HCT116 (cell line): ENCODE data around the gene ALX3. TPM values are rescaled to one million over a fixed set of nuclear protein-coding genes. Genes with fewer than 3 reads are reported as not detected.

ENCODE experiments used
- ATAC-seq: fragments of 200-7000 bp; cut with Tn5 transposase; 2 replicates; pipeline ENCODE4 v1.9.1; 2020; ENCODE audit warnings: mild to moderate bottlenecking, moderate library complexity
- BruUV-seq: library from RNA; stranded (reverse); fragments of 400-500 nt; replicated peaks from 2 replicates; lab custom pipeline; 2021; lab: Mats Ljungman, UMichigan
- CTCF ChIA-PET: fragments of 300-600 bp; sonication (Branson Sonifier 250); formaldehyde crosslinking; loops from one replicate; lab custom pipeline; 2021; ENCODE audit warnings: antibody characterized with exemption; lab: Charles Lee
- POLR2A ChIA-PET: fragments of 300-600, 350-600 bp; sonication (Branson Sonifier 250); formaldehyde crosslinking; loops from one replicate; lab custom pipeline; 2021; ENCODE audit warnings: antibody characterized with exemption; lab: Charles Lee
- RAD21 ChIA-PET, 2 experiments: fragments of 300-600 bp; sonication (Branson Sonifier 250); formaldehyde crosslinking; loops; one replicate each; lab custom pipeline; 2023; ENCODE audit warnings: low total read pairs in 2 of 2; ENCODE audit not compliant: uncharacterized antibody in 2 of 2, unreplicated experiment in 2 of 2, low non-redundant PET in 1 of 2; lab: Charles Lee
- DNase-seq: peaks from one replicate; pipeline ENCODE4 v3.0.0-alpha.2; 2010; ENCODE audit warnings: low read depth, low spot score
- H2AFZ ChIP-seq: fragments of 200-600 bp; shearing (Covaris generic), sonication (generic); 2 replicates; pipeline ENCODE4 v1.6.1; 2017; ENCODE audit warnings: low read depth, mixed run types, mixed read lengths, antibody characterized with exemption, low read length; ENCODE audit not compliant: poor library complexity, severe bottlenecking
- H3K27ac ChIP-seq: 2 replicates; pipeline ENCODE4 v1.5.1; 2012; ENCODE audit warnings: low read depth, low read length
- H3K27me3 ChIP-seq: fragments of 200-600 bp; sonication (generic); 2 replicates; pipeline ENCODE4 v1.6.1; 2016; ENCODE audit warnings: mixed run types, low read length, mixed read lengths; ENCODE audit not compliant: insufficient read depth
- H3K36me3 ChIP-seq, 2 experiments: fragments of 200-500 bp in 1 of 2; fragments of 200-600 bp in 1 of 2; sonication (Bioruptor generic) in 1 of 2; sonication (generic) in 1 of 2; 2 replicates each; pipeline versions ENCODE4 v1.5.1 to v1.6.1; 2014 to 2016; ENCODE audit warnings: low read length in 2 of 2, inconsistent platforms in 1 of 2, mixed read lengths in 1 of 2, mixed run types in 1 of 2; ENCODE audit not compliant: insufficient read depth in 2 of 2, control insufficient read depth in 1 of 2
- H3K4me1 ChIP-seq, 2 experiments: fragments of 200-600 bp in 1 of 2; sonication (generic) in 1 of 2; 2 replicates each; pipeline versions ENCODE4 v1.5.1 to v1.6.1; 2012 to 2017; ENCODE audit warnings: low read length in 2 of 2, inconsistent platforms in 1 of 2, mild to moderate bottlenecking in 1 of 2, mixed read lengths in 1 of 2, mixed run types in 1 of 2, moderate library complexity in 1 of 2; ENCODE audit not compliant: insufficient read depth in 2 of 2, control insufficient read depth in 1 of 2
- H3K4me2 ChIP-seq: fragments of 200-600 bp; sonication (generic); 2 replicates; pipeline ENCODE4 v1.6.1; 2017; ENCODE audit warnings: mixed run types, low read length, mixed read lengths
- H3K4me3 ChIP-seq, 2 experiments: fragments of 200-600 bp in 1 of 2; sonication (generic) in 1 of 2; replicated peaks in 1 of 2; 2 replicates each; pipeline ENCODE4 v1.5.1; 2011 to 2016; ENCODE audit warnings: low read length in 2 of 2, control low read depth in 1 of 2, low read depth in 1 of 2, mild to moderate bottlenecking in 1 of 2, mixed read lengths in 1 of 2, mixed run types in 1 of 2
- H3K79me2 ChIP-seq: fragments of 200-600 bp; sonication (generic); 2 replicates; pipeline ENCODE4 v1.6.1; 2017; ENCODE audit warnings: mild to moderate bottlenecking, mixed run types, low read length, moderate library complexity, mixed read lengths; ENCODE audit not compliant: insufficient read depth
- H3K9ac ChIP-seq: fragments of 200-600 bp; sonication (generic); 2 replicates; pipeline ENCODE4 v1.6.1; 2016; ENCODE audit warnings: low read length, mixed read lengths
- H3K9me2 ChIP-seq: fragments of 200-600 bp; sonication (generic), shearing (Covaris generic); 2 replicates; pipeline ENCODE4 v1.6.1; 2017; ENCODE audit warnings: mixed run types, mild to moderate bottlenecking, moderate library complexity; ENCODE audit not compliant: insufficient read depth
- H3K9me3 ChIP-seq, 2 experiments: fragments of 200-500 bp in 1 of 2; fragments of 200-600 bp in 1 of 2; sonication (Bioruptor generic) in 1 of 2; sonication (generic) in 1 of 2; 2 replicates each; pipeline ENCODE4 v1.6.1; 2014 to 2017; ENCODE audit warnings: low read length in 2 of 2, mixed read lengths in 2 of 2, inconsistent platforms in 1 of 2, low read depth in 1 of 2, mild to moderate bottlenecking in 1 of 2, mixed run types in 1 of 2, moderate library complexity in 1 of 2; ENCODE audit not compliant: control insufficient read depth in 1 of 2, insufficient read depth in 1 of 2
- H4K20me1 ChIP-seq: fragments of 200-600 bp; sonication (generic), shearing (Covaris generic); 2 replicates; pipeline ENCODE4 v1.6.1; 2017; ENCODE audit warnings: mixed run types, mild to moderate bottlenecking, moderate library complexity; ENCODE audit not compliant: insufficient read depth
- CBX3 ChIP-seq: IDR thresholded peaks from 2 replicates; pipeline ENCODE4 v1.6.1; 2012; ENCODE audit warnings: low read depth
- CEBPB ChIP-seq: IDR thresholded peaks from 2 replicates; pipeline ENCODE4 v1.6.1; 2012; ENCODE audit warnings: low read depth
- EGR1 ChIP-seq: IDR thresholded peaks from 2 replicates; pipeline ENCODE4 v1.6.1; 2012; ENCODE audit warnings: low read depth
- ELF1 ChIP-seq: IDR thresholded peaks from 2 replicates; pipeline ENCODE4 v1.6.1; 2012; ENCODE audit warnings: low read depth, borderline replicate concordance
- EZH2 ChIP-seq: fragments of 200-600 bp; sonication (generic); IDR thresholded peaks from 2 replicates; pipeline ENCODE4 v1.6.1; 2017; ENCODE audit warnings: antibody characterized with exemption, mixed run types
- EZH2phosphoT487 ChIP-seq: fragments of 200-600 bp; IDR thresholded peaks from 2 replicates; pipeline ENCODE4 v1.6.1; 2018; ENCODE audit warnings: antibody characterized with exemption, borderline replicate concordance
- JUND ChIP-seq: IDR thresholded peaks from 2 replicates; pipeline ENCODE4 v1.6.1; 2012
- MAX ChIP-seq: IDR thresholded peaks from 2 replicates; pipeline ENCODE4 v1.6.1; 2012
- POLR2A ChIP-seq: IDR thresholded peaks from 2 replicates; pipeline ENCODE4 v1.7.0; 2011; ENCODE audit warnings: borderline replicate concordance; ENCODE audit not compliant: insufficient read depth, insufficient read length; ENCODE audit errors: extremely low read depth
- POLR2AphosphoS5 ChIP-seq: IDR thresholded peaks from 2 replicates; pipeline ENCODE4 v1.6.1; 2011; ENCODE audit warnings: mild to moderate bottlenecking, low read depth, low read length, moderate library complexity
- RAD21 ChIP-seq: IDR thresholded peaks from 2 replicates; pipeline ENCODE4 v1.6.1; 2012; ENCODE audit warnings: low read depth, mild to moderate bottlenecking
- SIN3A ChIP-seq: IDR thresholded peaks from 2 replicates; pipeline ENCODE4 v1.6.1; 2012; ENCODE audit warnings: low read depth
- SP1 ChIP-seq: IDR thresholded peaks from 2 replicates; pipeline ENCODE4 v1.6.1; 2012; ENCODE audit warnings: low read depth
- TCF7L2 ChIP-seq: IDR thresholded peaks from 2 replicates; pipeline ENCODE4 v1.7.0; 2011; ENCODE audit warnings: borderline replicate concordance, inconsistent platforms; ENCODE audit not compliant: insufficient read depth, insufficient read length; ENCODE audit errors: extremely low read depth
- YY1 ChIP-seq: IDR thresholded peaks from 2 replicates; pipeline ENCODE4 v1.6.1; 2011; ENCODE audit warnings: low read length, low read depth, moderate library complexity, mild to moderate bottlenecking; ENCODE audit not compliant: insufficient replicate concordance; ENCODE audit errors: extremely low read depth
- ZBTB33 ChIP-seq: IDR thresholded peaks from 2 replicates; pipeline ENCODE4 v1.6.1; 2011; ENCODE audit warnings: mild to moderate bottlenecking, low read length, moderate library complexity; ENCODE audit not compliant: insufficient replicate concordance; ENCODE audit errors: extremely low read depth
- ZFX ChIP-seq: fragments of 450-650 bp; IDR thresholded peaks from 2 replicates; pipeline ENCODE4 v1.6.1; 2017
- ZNF274 ChIP-seq: fragments of 200-500 bp; sonication (Bioruptor generic); IDR thresholded peaks from 2 replicates; pipeline ENCODE4 v1.6.1; 2014; ENCODE audit warnings: mild to moderate bottlenecking, low read depth, low read length, inconsistent platforms
- intact Hi-C: fragments of 100-400 bp; cut with micrococcal nuclease; formaldehyde crosslinking; loops from 2 replicates; pipeline ENCODE4 v1.10.0; 2022
- total RNA-seq: library from RNA; stranded (reverse); gene quantifications from one replicate; pipeline ENCODE4 v1.2.1, GENCODE V29; 2021; ENCODE audit not compliant: unreplicated experiment
- TF ChIP-seq, protein P1 (sequence below): IDR thresholded peaks from 2 replicates; pipeline ENCODE4 v1.6.1; 2012

Gene ALX3
- total RNA-seq, 1 experiment from 2014 or later: not detected

GRCh38 chr1:110119843-110120242 is 49.4 kb upstream of the ALX3 start:
- no peak for TF ChIP-seq ZFX
- TF ChIP-seq ELF1: no peak
- TF ChIP-seq RAD21: no peak
- TF ChIP-seq, all 23 proteins: peak for 0
- no peak overlapping the region for H3K4me3 ChIP-seq
- no peaks in the 10 kb centered on the region for H4K20me1 ChIP-seq
- H3K27me3 ChIP-seq: no peaks in the 10 kb centered on the region; the same call in 1 of the 2 replicates
- H3K4me1 ChIP-seq: peaks cover 0 to 11% of the 10 kb centered on the region in 2 experiments; a peak in 2 of 4 replicates
- no peaks in the 10 kb centered on the region for H3K36me3 ChIP-seq
- ATAC-seq: no peak
- RAD21 ChIA-PET: no interaction called here
- H2AFZ ChIP-seq: no peak overlapping the region
- peaks cover 5 to 10% of the 10 kb centered on the region in 2 experiments; a peak in 2 of 4 replicates for H3K9me3 ChIP-seq
- BruUV-seq: no TSS peak
- POLR2A ChIA-PET: no interaction called here
- intact Hi-C loops: no loop called here
- H3K4me2 ChIP-seq: no peak overlapping the region
- H3K27ac ChIP-seq: no peak overlapping the region
- CTCF ChIA-PET: interaction anchor here (0.9 kb wide), 1 partner anchor 32 kb away, joined by 3 read pairs; no protein-coding TSS in a partner anchor
- no peak overlapping the region for H3K9ac ChIP-seq
- no peaks in the 10 kb centered on the region for H3K9me2 ChIP-seq
- DNase-seq: no peak
- H3K79me2 ChIP-seq: no peaks in the 10 kb centered on the region

DNA sequence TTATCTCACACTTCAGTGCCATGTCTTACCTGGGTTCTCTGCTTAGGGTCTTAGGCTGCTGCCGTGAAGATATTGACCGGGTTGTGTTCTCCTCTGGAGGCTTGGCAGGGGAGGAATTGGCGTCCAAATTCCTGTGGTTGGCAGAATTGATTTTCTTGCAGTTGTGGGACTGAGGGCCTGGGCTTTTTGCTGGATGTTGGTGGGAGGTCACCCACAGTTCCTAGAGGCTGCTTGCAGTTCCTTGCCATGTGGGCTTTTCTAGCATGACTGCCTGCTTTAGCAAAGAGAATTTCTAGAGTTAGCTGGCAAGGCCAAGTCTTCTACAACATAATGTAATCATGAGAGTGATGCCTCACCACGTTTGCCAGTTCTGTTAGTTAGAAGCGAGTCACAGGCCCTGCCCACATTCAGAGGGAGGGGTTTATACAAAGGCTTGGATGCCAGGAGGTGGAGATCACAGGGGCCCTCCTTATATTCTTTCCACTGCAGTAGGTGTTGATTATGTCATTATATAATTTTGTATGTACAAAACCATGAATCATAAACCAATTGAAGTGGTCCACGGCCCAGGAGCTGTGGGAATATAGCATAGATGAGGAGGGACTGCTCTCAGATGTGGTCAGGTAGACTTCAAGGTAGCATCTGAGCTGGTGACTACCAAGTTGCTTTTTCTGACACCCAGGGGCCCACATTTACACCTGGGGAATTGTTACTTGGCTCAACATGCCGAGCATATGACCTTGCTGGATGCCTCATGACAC is 48.3 kb upstream of the ALX3 start:
- no peaks in the 10 kb centered on the region for H3K79me2 ChIP-seq
- no peak overlapping the region for H3K27ac ChIP-seq
- no peaks in the 10 kb centered on the region for H4K20me1 ChIP-seq
- ChIA-PET CTCF (interaction anchor here (0.9 to 2.4 kb wide), 2 partner anchors 13 to 31 kb away, joined by 3 to 14 read pairs; no protein-coding TSS in a partner anchor), RAD21 (no interaction called here), POLR2A (no interaction called here)
- no peak overlapping the region for H3K4me3 ChIP-seq
- no peaks in the 10 kb centered on the region for H3K9me2 ChIP-seq
- no peaks in the 10 kb centered on the region for H3K36me3 ChIP-seq
- H2AFZ ChIP-seq: no peak overlapping the region
- BruUV-seq: no TSS peak
- ATAC-seq (peak; percentile 52; the same call in 1 of the 2 replicates), DNase-seq (no peak)
- H3K9ac ChIP-seq: no peak overlapping the region
- 0 out of 2 replicates have a peak overlapping the region, but pooled peaks have one; percentile 22 for H3K4me2 ChIP-seq
- peaks cover 0 to 11% of the 10 kb centered on the region in 2 experiments; a peak in 2 of 4 replicates for H3K4me1 ChIP-seq
- H3K9me3 ChIP-seq: peaks cover 4 to 10% of the 10 kb centered on the region in 2 experiments; a peak in 2 of 4 replicates
- H3K27me3 ChIP-seq: peaks cover 3% of the 10 kb centered on the region; the same call in 1 of the 2 replicates
- intact Hi-C loops: no loop called here
- TF ChIP-seq ZFX (no peak), TCF7L2 (no peak), CEBPB (no peak), MAX (no peak), POLR2AphosphoS5 (no peak), CBX3 (no peak), JUND (no peak), POLR2A (no peak), SIN3A (no peak), SP1 (no peak), EGR1 (no peak), EZH2phosphoT487 (no peak), ELF1 (no peak), ZNF274 (no peak), EZH2 (no peak), YY1 (no peak), ZBTB33 (no peak)
- TF ChIP-seq, protein P1, sequence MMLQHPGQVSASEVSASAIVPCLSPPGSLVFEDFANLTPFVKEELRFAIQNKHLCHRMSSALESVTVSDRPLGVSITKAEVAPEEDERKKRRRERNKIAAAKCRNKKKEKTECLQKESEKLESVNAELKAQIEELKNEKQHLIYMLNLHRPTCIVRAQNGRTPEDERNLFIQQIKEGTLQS: no peak
